Occipital lobe (tissue), 2 donors: ENCODE data around the gene ABHD17A. TPM values are rescaled to one million over a fixed set of nuclear protein-coding genes. Genes with fewer than 3 reads are reported as not detected.
"Not testable (repeated sequence)": the region's sequence is repeated elsewhere in the genome, so short reads cannot be mapped to it uniquely, and the experiment has no call there.

Experiments used
- DNase-seq: peaks from one replicate; lab custom pipeline; 2025; lab: John Stamatoyannopoulos, UW
- total RNA-seq: library from RNA; depleted of rRNA; stranded (reverse); fragments of >200 nt; gene quantifications from one replicate; pipeline ENCODE4 v1.2.3, GENCODE V29; 2014

Gene ABHD17A
- total RNA-seq, 1 donor from 2014 or later: 50.5 TPM

GRCh38 chr19:1910177-1910576, 24.9 kb upstream of the ABHD17A start:
- no peak for DNase-seq

DNA sequence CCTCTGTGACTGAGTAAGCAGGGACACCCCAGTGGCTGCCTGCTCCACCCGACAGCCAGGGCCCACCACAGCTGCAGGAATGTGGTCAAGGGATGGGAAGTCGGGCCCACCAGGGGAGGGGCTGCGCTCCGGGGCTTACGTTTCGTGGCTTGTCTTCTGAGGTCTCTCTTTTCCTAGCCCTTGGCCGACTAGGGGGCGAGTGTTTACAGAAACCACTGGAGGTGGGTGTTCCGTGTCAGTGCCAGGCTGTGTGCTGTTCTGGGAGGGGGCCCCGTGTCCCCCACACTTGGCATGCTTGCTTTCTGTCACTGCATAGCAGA, 24.4 kb upstream of the ABHD17A start:
- DNase-seq: no peak

- DNase-seq: no peak
Observed at GRCh38 chr19:1908364-1908678, 23.0 kb upstream of the ABHD17A start.

- no peak for DNase-seq
Observed at GRCh38 chr19:1907563-1908363, 22.5 kb upstream of the ABHD17A start.

- DNase-seq: no peak
Observed at GRCh38 chr19:1906985-1907562, 21.8 kb upstream of the ABHD17A start.

GRCh38 chr19:1905863-1906375, 20.6 kb upstream of the ABHD17A start:
- DNase-seq: no peak

DNA sequence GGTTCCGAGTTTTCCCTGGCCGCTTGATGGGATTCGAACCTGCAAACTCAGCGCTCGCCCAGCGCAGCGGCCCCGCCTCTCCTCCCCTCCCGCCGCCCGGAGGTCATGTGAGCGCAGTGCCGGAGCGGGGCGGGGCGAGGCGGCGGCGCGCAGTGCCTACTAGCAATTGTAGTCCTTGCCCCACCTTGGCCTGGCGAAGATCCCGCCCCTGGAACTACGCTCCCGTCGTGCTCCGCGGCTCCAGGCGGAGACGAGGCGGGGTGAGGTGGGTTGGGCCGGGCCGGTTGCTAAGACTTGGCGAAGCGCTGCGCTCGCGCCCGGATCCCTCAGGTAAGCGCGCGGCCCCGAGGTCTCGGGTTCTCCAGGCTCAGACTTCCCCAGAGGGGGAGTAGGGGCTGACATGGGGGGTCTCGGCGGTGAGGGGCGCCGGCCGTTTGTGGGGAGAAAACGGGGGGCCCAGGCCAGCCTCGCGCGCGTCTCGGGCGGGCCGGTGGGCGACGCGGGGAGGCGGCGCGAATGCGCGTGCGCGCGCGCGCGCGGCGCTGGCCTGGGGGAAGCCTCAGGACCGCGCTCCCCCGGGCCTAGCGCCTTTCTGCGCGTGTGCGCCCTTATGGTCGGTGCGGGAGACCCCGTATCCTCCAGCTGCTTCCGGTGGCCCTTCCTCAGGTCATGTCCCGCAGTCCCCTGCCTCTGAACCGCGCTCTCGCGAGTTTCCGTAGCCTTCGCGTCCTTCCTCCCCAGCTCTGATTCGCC, 20.0 kb upstream of the ABHD17A start, which contains the start of the genes ADAT3 and SCAMP4:
Gene ADAT3 (plus strand): TSS at position 290 of the 753 bp plus-strand sequence. CDS start 6,649 bp downstream, outside the sequence.
Gene SCAMP4 (plus strand): TSS at position 290 of the 753 bp plus-strand sequence. CDS start 9,621 bp downstream, outside the sequence.
- peak; percentile 96 for DNase-seq

DNA sequence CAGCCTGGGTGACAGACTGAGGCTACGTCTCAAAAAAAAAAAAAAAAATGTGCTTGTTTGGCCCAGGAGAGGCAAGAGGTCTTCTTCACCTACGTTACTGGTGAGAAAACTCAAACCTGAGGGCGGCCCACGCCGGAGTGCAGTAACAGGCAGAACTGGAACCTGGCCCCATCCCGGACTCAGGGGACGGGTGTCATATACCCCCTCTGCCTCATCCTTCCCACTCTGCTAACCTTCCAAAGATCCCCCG, 19.5 kb upstream of the ABHD17A start:
- no peak for DNase-seq

GRCh38 chr19:1902923-1903322, 17.6 kb upstream of the ABHD17A start:
- DNase-seq: no peak

DNA sequence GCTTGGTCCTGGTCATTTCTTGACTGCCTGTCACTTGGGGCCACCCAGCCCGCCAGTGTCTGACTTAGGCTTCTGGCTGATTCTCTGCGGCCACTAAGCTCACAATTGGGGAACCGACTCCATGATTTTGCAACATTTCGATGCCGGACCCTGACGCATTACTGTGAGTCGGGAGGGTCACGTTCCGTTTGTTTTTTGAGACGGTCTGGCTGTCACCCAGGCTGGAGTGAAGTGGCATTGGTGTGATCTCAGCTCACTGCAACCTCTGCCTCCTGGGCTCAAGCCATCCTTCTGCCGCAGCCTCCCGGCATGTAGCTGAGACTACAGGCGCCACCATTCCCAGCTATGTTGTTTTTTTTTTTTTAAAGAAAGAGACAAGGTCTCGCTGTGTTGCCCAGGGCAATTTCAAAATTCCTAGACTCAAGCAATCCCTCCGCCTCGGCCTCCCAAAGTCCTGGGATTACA, 16.7 kb upstream of the ABHD17A start:
- DNase-seq: no peak

DNA sequence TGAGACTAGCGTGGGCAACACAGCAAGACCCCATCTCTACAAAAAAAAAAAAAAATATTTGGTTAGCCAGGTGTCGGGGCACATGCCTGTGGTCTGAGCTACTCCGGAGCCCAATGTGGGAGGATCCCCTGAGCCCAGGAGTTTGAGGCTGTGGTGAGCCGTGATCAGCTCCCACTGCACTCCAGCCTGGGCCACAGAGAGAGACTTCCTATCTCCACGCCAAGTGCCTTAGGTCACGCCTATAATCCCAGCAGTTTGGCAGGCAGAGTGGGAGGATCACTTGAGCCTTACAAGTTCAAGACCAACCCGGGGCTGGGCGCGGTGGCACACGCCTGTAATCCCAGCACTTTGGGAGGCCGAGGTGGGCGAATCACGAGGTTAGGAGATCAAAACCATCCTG, 11.2 kb upstream of the ABHD17A start:
- no peak for DNase-seq

DNA sequence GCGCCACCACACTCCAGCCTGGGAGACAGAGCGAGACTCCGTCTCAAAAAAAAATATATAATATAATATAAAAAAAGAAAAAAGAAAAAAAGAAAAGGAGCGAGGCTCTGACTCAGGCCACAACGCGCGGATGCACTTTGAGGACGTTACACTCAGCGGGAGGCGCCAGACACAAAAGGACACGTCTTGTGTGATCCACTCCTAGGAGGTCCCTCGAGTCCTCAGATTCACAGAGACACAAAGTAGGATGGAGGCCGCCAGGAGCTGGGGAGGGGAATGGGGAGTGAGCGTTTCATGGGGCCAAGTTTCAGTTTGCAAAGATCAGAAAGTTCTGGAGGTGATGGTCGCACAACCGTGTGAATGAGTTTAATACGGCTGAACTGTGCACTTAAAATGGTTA, 8.5 kb upstream of the ABHD17A start:
- DNase-seq: no peak

DNA sequence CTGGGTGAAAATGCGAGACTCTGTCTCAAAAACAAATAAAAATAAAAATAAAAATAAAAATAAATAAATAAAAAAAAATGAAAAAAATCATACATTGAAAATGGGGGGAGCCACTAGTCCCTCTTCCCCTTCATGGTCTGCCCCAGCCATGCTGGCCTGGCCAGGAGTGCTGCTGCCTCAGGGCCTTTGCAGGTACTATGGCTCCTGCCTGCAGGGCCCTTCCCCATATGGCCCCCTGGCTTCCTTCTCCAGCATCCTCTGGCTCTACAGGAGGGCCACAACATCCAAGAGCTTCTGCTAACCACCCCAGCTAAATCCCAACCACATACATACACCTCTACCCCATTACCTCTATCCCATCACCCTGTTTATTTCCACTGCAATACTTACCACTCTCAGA, 4.6 kb upstream of the ABHD17A start:
- no peak for DNase-seq

- DNase-seq: no peak
Observed at GRCh38 chr19:1888385-1888784, 3.1 kb upstream of the ABHD17A start.

DNA sequence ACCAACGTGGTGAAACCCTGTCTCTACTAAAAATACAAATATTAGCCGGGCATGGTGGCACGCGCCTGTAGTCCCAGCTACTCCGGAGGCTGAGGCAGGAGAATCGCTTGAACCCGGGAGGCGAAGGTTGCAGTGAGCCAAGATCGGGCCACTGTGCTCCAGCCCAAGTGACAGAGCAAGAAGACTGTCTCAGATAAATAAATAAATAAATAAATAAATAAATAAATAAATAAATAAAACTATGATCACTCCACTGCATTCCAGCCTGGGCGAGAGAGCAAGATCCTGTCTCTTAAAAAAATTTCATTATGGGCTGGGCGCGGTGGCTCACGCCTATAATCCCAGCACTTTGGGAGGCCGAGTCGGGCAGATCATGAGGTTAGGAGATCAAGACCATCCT, 1.1 kb upstream of the ABHD17A start:
- DNase-seq: not testable (repeated sequence)

- DNase-seq: no peak
Observed at GRCh38 chr19:1884719-1885334, 469 bp downstream of the ABHD17A start.

DNA sequence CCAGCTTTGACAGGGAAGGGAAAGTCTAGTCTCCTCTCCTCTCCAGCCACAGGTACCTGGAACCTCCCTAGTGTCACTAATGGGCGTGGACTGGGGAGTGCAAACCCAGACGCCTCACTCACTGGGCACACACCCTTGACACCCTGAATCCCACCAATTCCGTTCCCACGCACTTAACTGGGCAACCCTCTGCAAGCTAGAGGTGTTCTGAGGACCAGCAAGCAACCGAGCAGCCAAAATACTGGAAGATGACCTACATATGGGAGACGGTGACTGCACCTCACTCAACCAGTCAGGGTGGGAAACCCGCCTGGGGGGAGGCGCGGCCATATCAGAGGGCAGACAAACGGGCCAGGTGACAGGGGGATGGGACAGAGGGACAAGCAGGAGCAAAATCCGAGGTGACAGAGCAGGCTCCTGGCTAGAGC, 991 bp downstream of the ABHD17A start:
- no peak for DNase-seq

- DNase-seq: no peak
Observed at GRCh38 chr19:1883784-1884183, 1.5 kb downstream of the ABHD17A start.

DNA sequence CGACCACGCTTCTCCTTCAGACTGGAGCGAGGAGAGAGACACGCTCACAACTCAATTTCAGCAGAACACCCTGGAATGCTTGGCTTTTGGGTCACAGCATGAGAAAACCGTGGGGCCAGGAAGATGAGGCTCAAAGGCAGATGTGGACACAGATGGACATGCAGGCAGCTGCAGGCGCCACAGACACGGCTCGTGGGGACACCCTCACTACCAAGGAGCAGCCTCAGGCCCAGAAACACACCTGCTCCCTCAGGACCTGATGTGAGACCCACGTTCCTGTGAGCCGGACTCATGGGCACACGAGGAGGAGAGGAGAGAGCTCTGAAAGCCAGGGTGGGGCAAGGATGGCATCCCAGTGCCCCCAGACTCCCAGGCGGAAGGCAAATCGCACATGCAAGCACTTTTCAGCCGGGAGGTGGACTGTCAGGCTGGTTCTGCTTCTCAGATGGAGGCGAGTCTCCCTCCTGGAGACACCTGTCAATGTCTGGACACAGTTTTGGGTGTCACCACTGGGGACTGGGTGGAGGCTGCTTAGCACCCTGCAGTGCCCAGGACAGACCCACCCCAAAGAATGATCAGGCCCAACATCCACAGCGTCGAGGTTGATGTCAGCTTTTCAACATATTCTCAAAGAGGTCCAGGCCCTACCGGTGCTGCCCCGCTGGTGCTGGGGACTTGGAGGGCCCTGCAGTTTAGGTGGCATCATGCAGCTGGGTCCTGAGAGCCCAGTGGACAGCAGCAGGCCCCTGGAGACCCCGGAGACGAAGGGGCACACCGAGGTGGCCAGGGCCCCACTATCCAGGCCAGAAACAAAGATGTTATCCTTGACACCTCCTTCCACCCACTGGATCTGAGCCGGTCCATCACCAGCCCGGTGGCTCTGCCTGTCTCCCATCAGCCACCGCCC, 2.3 kb downstream of the ABHD17A start:
- no peak for DNase-seq

DNA sequence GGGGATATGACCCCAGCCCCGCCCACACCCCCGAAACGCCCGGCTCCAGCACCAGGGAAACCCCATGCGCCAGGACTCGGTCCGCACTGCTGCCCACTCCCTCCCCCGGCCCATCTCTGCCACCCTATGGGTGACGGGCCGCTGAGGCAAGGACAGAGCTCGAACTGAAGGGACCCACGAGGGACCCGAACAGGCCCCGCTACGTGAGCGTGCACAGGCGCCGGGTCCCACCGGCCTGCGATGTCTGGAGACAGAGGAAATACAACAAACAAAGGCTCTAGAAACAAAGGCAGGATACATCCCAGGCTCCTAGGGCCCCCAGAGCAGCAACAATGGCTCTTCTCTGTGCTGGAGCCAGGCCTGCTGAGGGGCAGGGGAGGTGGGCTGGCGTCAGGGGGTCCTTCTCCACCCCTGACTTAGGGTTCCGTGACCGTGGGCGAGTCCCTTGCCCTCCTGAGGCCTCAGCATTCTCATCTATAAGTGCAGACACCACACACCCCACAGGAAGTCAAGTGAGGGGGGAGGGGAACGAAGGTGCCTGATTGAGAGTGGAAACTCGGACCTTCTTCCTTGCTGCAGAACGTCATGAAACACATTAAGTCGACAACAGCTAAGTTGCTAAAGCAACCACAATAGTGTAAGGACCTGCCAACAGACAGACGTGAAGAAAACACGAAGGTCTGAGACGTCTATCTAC, 3.1 kb downstream of the ABHD17A start:
- no peak for DNase-seq
